ENCODE measurements around the gene AUH. TPM values are rescaled to one million over a fixed set of nuclear protein-coding genes. Genes with fewer than 3 reads are reported as not detected.

AUH gene
- total RNA-seq, 1 experiment from 2014 or later, result 29.0 TPM

- TF ChIP-seq ELF1 (IDR thresholded peaks at IDR 0.05; ENCODE audit: borderline replicate concordance, low read depth), result no peak
These were observed 997 bp downstream of the AUH start (continued) for GRCh38 chr9:91360551-91361290.

- Histone ChIP-seq H3K4me2 (ENCODE audit: low read length) (peak overlapping the region; percentile 71), H3K27me3 (ENCODE audit: insufficient read depth, low read length) (no peaks in the 10 kb centered on the region), H3K4me1 (ENCODE audit: control insufficient read depth in 1 of 2, insufficient read depth in 2 of 2, low read length in 2 of 2) (peaks cover 4 to 16% of the 10 kb centered on the region in 2 experiments; a peak in 3 of 4 replicates), H3K9me2 (ENCODE audit: insufficient read depth) (no peaks in the 10 kb centered on the region), H2AFZ (ENCODE audit: low read depth, low read length, poor library complexity, severe bottlenecking) (no peak overlapping the region), H4K20me1 (ENCODE audit: insufficient read depth) (no peaks in the 10 kb centered on the region), H3K4me3 (replicated peaks in 1 of 2; ENCODE audit: low read depth in 1 of 2, low read length in 2 of 2) (peak overlapping the region; percentile 65 to 73; a peak in 2 of 4 replicates), H3K27ac (ENCODE audit: low read depth, low read length) (no peak overlapping the region), H3K9me3 (ENCODE audit: control insufficient read depth in 1 of 2, insufficient read depth in 1 of 2, low read depth in 1 of 2, low read length in 2 of 2) (peaks cover 6 to 7% of the 10 kb centered on the region in 2 experiments; a peak in 2 of 4 replicates), H3K36me3 (ENCODE audit: control insufficient read depth in 1 of 2, insufficient read depth in 2 of 2, low read length in 2 of 2) (no peaks in the 10 kb centered on the region), H3K9ac (ENCODE audit: low read length) (peak overlapping the region; percentile 82; the same call in 1 of the 2 replicates), H3K79me2 (ENCODE audit: insufficient read depth, low read length) (peaks cover 59% of the 10 kb centered on the region)
- DNase-seq (ENCODE audit: low read depth, low spot score), result no peak
- ChIA-PET RAD21 (ENCODE audit: low non-redundant PET in 1 of 2, low total read pairs in 2 of 2, uncharacterized antibody in 2 of 2, unreplicated experiment in 2 of 2) (no interaction called here), CTCF (no interaction called here), POLR2A (interaction anchor here (1.3 kb wide), 1 partner anchor 167 kb away, joined by 3 read pairs; no protein-coding TSS in a partner anchor)
- BruUV-seq (replicated peaks), result TSS peak; percentile 39
- ATAC-seq, result no peak
- intact Hi-C loops (cut with micrococcal nuclease), result loop anchor here (10.0 kb wide), 1 partner anchor 165 kb away; no protein-coding TSS in a partner anchor
- no peak for TF ChIP-seq YY1 (IDR thresholded peaks at IDR 0.05; ENCODE audit: extremely low read depth, insufficient replicate concordance, low read depth, low read length)
- TF ChIP-seq CEBPB (IDR thresholded peaks at IDR 0.05; ENCODE audit: low read depth), result no peak
- TF ChIP-seq CTCF (IDR thresholded peaks at IDR 0.05 in 2 of 3, conservative IDR thresholded peaks at IDR 0.05 in 1 of 3; ENCODE audit: borderline replicate concordance in 1 of 3, insufficient read depth in 1 of 3, low read depth in 2 of 3, low read length in 2 of 3), result no peak
- no peak for TF ChIP-seq REST (IDR thresholded peaks at IDR 0.05; ENCODE audit: low read depth)
- no peak for TF ChIP-seq POLR2A (IDR thresholded peaks at IDR 0.05; ENCODE audit: borderline replicate concordance, extremely low read depth, insufficient read depth, insufficient read length)
- TF ChIP-seq FOSL1 (IDR thresholded peaks at IDR 0.05; ENCODE audit: low read depth), result no peak
- TF ChIP-seq EGR1 (IDR thresholded peaks at IDR 0.05; ENCODE audit: low read depth), result no peak
- TF ChIP-seq EZH2phosphoT487 (IDR thresholded peaks at IDR 0.05; ENCODE audit: borderline replicate concordance), result no peak
- TF ChIP-seq SP1 (IDR thresholded peaks at IDR 0.05; ENCODE audit: low read depth), result no peak
- TF ChIP-seq SRF (IDR thresholded peaks at IDR 0.05; ENCODE audit: low read depth), result no peak
- TF ChIP-seq EZH2 (IDR thresholded peaks at IDR 0.05), result no peak
- TF ChIP-seq ATF3 (IDR thresholded peaks at IDR 0.05), result no peak
- TF ChIP-seq POLR2AphosphoS5 (IDR thresholded peaks at IDR 0.05; ENCODE audit: low read depth, low read length), result no peak
- no peak for TF ChIP-seq MAX (IDR thresholded peaks at IDR 0.05)
- no peak for TF ChIP-seq ZFX (IDR thresholded peaks at IDR 0.05)
- TF ChIP-seq SIN3A (IDR thresholded peaks at IDR 0.05; ENCODE audit: low read depth), result no peak
- TF ChIP-seq JUND (IDR thresholded peaks at IDR 0.05), result no peak
These were observed 1.8 kb downstream of the AUH start for GRCh38 chr9:91359734-91360470.

All from HCT116 (cell line).